Astrocyte (in vitro differentiated cells and primary cell): ENCODE results near the gene UBL4A. TPM values are rescaled to one million over a fixed set of nuclear protein-coding genes. Genes with fewer than 3 reads are reported as not detected.

Experiments used
- DNase-seq: peaks from one replicate; pipeline ENCODE4 v3.0.0-alpha.2; 2010; ENCODE audit warnings: low read depth
- FAIRE-seq: peaks from 2 replicates; lab custom pipeline; 2011; peaks lifted over from hg19 to GRCh38; lab: Jason Lieb, UNC
- H2AFZ ChIP-seq: 2 replicates; pipeline ENCODE4 v1.6.0; 2012; ENCODE audit warnings: low read depth, low read length, inconsistent platforms
- H3K27ac ChIP-seq: 2 replicates; pipeline ENCODE4 v1.5.1; 2011; ENCODE audit warnings: low read depth, low read length, inconsistent platforms
- H3K27me3 ChIP-seq: 2 replicates; pipeline ENCODE4 v1.6.0; 2011; ENCODE audit warnings: low read length, inconsistent platforms; ENCODE audit not compliant: insufficient read depth
- H3K36me3 ChIP-seq: 2 replicates; pipeline ENCODE4 v1.5.1; 2011; ENCODE audit warnings: low read length, inconsistent platforms; ENCODE audit not compliant: insufficient read depth
- H3K4me1 ChIP-seq: 2 replicates; pipeline ENCODE4 v1.5.1; 2011; ENCODE audit warnings: low read length, inconsistent platforms; ENCODE audit not compliant: insufficient read depth
- H3K4me2 ChIP-seq: 2 replicates; pipeline ENCODE4 v1.6.0; 2012; ENCODE audit warnings: low read length, inconsistent platforms
- H3K4me3 ChIP-seq: 2 replicates; pipeline ENCODE4 v1.5.1; 2011; ENCODE audit warnings: low read depth, mild to moderate bottlenecking, low read length, inconsistent platforms; ENCODE audit not compliant: insufficient read depth
- H3K79me2 ChIP-seq: 2 replicates; pipeline ENCODE4 v1.6.0; 2012; ENCODE audit warnings: mild to moderate bottlenecking, low read length, inconsistent platforms; ENCODE audit not compliant: insufficient read depth
- H3K9ac ChIP-seq: 2 replicates; pipeline ENCODE4 v1.6.0; 2012; ENCODE audit warnings: mild to moderate bottlenecking, low read length, inconsistent platforms
- H3K9me3 ChIP-seq: 2 replicates; pipeline ENCODE4 v1.5.1; 2012; ENCODE audit warnings: low read depth, mild to moderate bottlenecking, low read length, inconsistent platforms; ENCODE audit not compliant: insufficient read depth
- H4K20me1 ChIP-seq: 2 replicates; pipeline ENCODE4 v1.6.0; 2012; ENCODE audit warnings: low read length, inconsistent platforms; ENCODE audit not compliant: insufficient read depth
- H3K27ac Mint-ChIP-seq: one replicate; pipeline ENCODE4 v1.8.0; 2021; ENCODE audit warnings: mild to moderate bottlenecking, mixed read lengths; ENCODE audit not compliant: unreplicated experiment
- H3K27me3 Mint-ChIP-seq: one replicate; pipeline ENCODE4 v1.8.0; 2021; ENCODE audit warnings: low read depth, mixed read lengths; ENCODE audit not compliant: unreplicated experiment
- H3K36me3 Mint-ChIP-seq: one replicate; pipeline ENCODE4 v1.8.0; 2021; ENCODE audit warnings: low read depth, mixed read lengths; ENCODE audit not compliant: unreplicated experiment
- H3K4me1 Mint-ChIP-seq: one replicate; pipeline ENCODE4 v1.8.0; 2021; ENCODE audit warnings: low read depth, mixed read lengths; ENCODE audit not compliant: unreplicated experiment
- H3K4me3 Mint-ChIP-seq: one replicate; pipeline ENCODE4 v1.8.0; 2021; ENCODE audit warnings: mild to moderate bottlenecking, moderate library complexity, mixed read lengths; ENCODE audit not compliant: unreplicated experiment
- H3K9me3 Mint-ChIP-seq: one replicate; pipeline ENCODE4 v1.8.0; 2021; ENCODE audit warnings: mild to moderate bottlenecking, mixed read lengths; ENCODE audit not compliant: unreplicated experiment
- CTCF ChIP-seq: IDR thresholded peaks from 2 replicates; pipeline ENCODE4 v1.5.1; 2011; ENCODE audit warnings: low read depth, mild to moderate bottlenecking, inconsistent platforms, low read length, moderate library complexity; ENCODE audit not compliant: insufficient read depth
- EZH2 ChIP-seq: IDR thresholded peaks from 2 replicates; pipeline ENCODE4 v1.6.1; 2012; ENCODE audit warnings: mild to moderate bottlenecking, low read length, inconsistent platforms; ENCODE audit not compliant: insufficient read depth
- total RNA-seq: library from RNA; stranded (reverse); gene quantifications from 2 replicates; pipeline ENCODE4 v1.2.1, GENCODE V29; 2021

UBL4A gene
- total RNA-seq, 1 donor from 2014 or later = 25.8 TPM

GRCh38 chrX:154437971-154438893, 48.2 kb downstream of the UBL4A start:
- Mint-ChIP-seq H3K27me3 (no peaks in the 10 kb centered on the region), H3K4me3 (peak overlapping the region; percentile 90), H3K36me3 (peaks cover 1% of the 10 kb centered on the region), H3K4me1 (no peaks in the 10 kb centered on the region), H3K27ac (peak overlapping the region; percentile 78), H3K9me3 (no peaks in the 10 kb centered on the region)
- Histone ChIP-seq H4K20me1 (peaks cover 43% of the 10 kb centered on the region), H3K27me3 (no peaks in the 10 kb centered on the region), H3K4me3 (peak overlapping the region; percentile 72), H3K4me2 (peak overlapping the region; percentile 94), H3K4me1 (peaks cover 7% of the 10 kb centered on the region), H3K9me3 (no peaks in the 10 kb centered on the region), H3K79me2 (peaks cover 47% of the 10 kb centered on the region), H3K36me3 (peaks cover 4% of the 10 kb centered on the region), H3K9ac (peak overlapping the region; percentile 81), H3K27ac (no peak overlapping the region), H2AFZ (no peak overlapping the region)
- no peak for TF ChIP-seq EZH2
- DNase-seq (no peak), FAIRE-seq (peak; percentile 37)

- Mint-ChIP-seq H3K27me3 (no peaks in the 10 kb centered on the region), H3K4me1 (no peaks in the 10 kb centered on the region), H3K4me3 (peak within 1 kb of the TSS; percentile 90), H3K36me3 (peaks cover 1% of the 10 kb centered on the region), H3K27ac (peak within 1 kb of the TSS; percentile 89), H3K9me3 (no peaks in the 10 kb centered on the region)
- Histone ChIP-seq H2AFZ (no peak within 1 kb of the TSS), H3K27ac (peak within 1 kb of the TSS; percentile 63), H3K79me2 (peaks cover 47% of the 10 kb centered on the region), H3K27me3 (no peaks in the 10 kb centered on the region), H4K20me1 (peaks cover 43% of the 10 kb centered on the region), H3K4me3 (peak within 1 kb of the TSS; percentile 72), H3K9me3 (no peaks in the 10 kb centered on the region), H3K4me2 (peak within 1 kb of the TSS; percentile 94), H3K9ac (peak within 1 kb of the TSS; percentile 81), H3K4me1 (peaks cover 7% of the 10 kb centered on the region), H3K36me3 (peaks cover 4% of the 10 kb centered on the region)
- TF ChIP-seq CTCF (no peak), EZH2 (no peak)
- peak; percentile 18 for DNase-seq
- no peak for FAIRE-seq
Measured at GRCh38 chrX:154436983-154437752, 49.2 kb downstream of the UBL4A start, which contains the start of gene GDI1. TSS of gene GDI1 (plus strand) at chrX:154437154. CDS start at chrX:154437255, 101 bp downstream.

- no peaks in the 10 kb centered on the region for H3K36me3 Mint-ChIP-seq
- peak overlapping the region; percentile 89 for H3K27ac Mint-ChIP-seq
- Histone ChIP-seq H3K4me2 (peak overlapping the region; percentile 94), H3K9ac (peak overlapping the region; percentile 81), H3K27ac (peak overlapping the region; percentile 63), H3K4me1 (peaks cover 7% of the 10 kb centered on the region), H3K79me2 (peaks cover 46% of the 10 kb centered on the region), H3K4me3 (peak overlapping the region; percentile 17), H3K27me3 (no peaks in the 10 kb centered on the region), H4K20me1 (peaks cover 39% of the 10 kb centered on the region), H2AFZ (no peak overlapping the region), H3K36me3 (peaks cover 4% of the 10 kb centered on the region), H3K9me3 (no peaks in the 10 kb centered on the region)
- DNase-seq (no peak), FAIRE-seq (no peak)
- H3K4me1 Mint-ChIP-seq = no peaks in the 10 kb centered on the region
- no peaks in the 10 kb centered on the region for H3K9me3 Mint-ChIP-seq
- H3K4me3 Mint-ChIP-seq = peak overlapping the region; percentile 66
- no peaks in the 10 kb centered on the region for H3K27me3 Mint-ChIP-seq
- no peak for TF ChIP-seq CTCF
Measured at GRCh38 chrX:154436374-154436982, 49.9 kb downstream of the UBL4A start.
